Spleen (tissue), 11 donors: ENCODE data around the gene ASIP. TPM values are rescaled to one million over a fixed set of nuclear protein-coding genes. Genes with fewer than 3 reads are reported as not detected.

Experiments
- DNase-seq: peaks from one replicate; pipeline ENCODE4 v3.0.0-alpha.2; 2020
- H3K27ac ChIP-seq, 8 donors: fragments of 200-600 bp; sonication (generic) in 7 of 8; 1 replicate in 4 of 8; 2 replicates in 4 of 8; pipeline versions ENCODE4 v1.5.0 to v1.8.0; 2016 to 2021; ENCODE audit warnings: inconsistent platforms in 4 of 8, mild to moderate bottlenecking in 4 of 8, moderate library complexity in 1 of 8
- H3K27me3 ChIP-seq, 7 donors: fragments of 200-600 bp; sonication (generic) in 6 of 7; replicated peaks in 1 of 7; 1 replicate in 4 of 7; 2 replicates in 3 of 7; pipeline versions ENCODE4 v1.5.0 to v1.8.0; 2016 to 2021; ENCODE audit warnings: inconsistent platforms in 3 of 7, mild to moderate bottlenecking in 1 of 7
- H3K36me3 ChIP-seq, 6 donors: fragments of 200-600 bp; sonication (generic) in 5 of 6; 1 replicate in 4 of 6; 2 replicates in 2 of 6; pipeline versions ENCODE4 v1.5.0 to v1.8.0; 2016 to 2021; ENCODE audit warnings: inconsistent platforms in 2 of 6
- H3K4me1 ChIP-seq, 6 donors: fragments of 200-600 bp; sonication (generic) in 5 of 6; 1 replicate in 3 of 6; 2 replicates in 3 of 6; pipeline versions ENCODE4 v1.5.0 to v1.8.0; 2016 to 2021; ENCODE audit warnings: inconsistent platforms in 3 of 6
- H3K4me3 ChIP-seq, 8 donors: fragments of 200-600 bp; sonication (generic) in 7 of 8; 1 replicate in 4 of 8; 2 replicates in 4 of 8; pipeline versions ENCODE4 v1.5.0 to v1.8.0; 2016 to 2021; ENCODE audit warnings: inconsistent platforms in 4 of 8, mild to moderate bottlenecking in 4 of 8, moderate library complexity in 2 of 8
- H3K9me3 ChIP-seq, 8 donors: fragments of 200-600 bp; sonication (generic) in 7 of 8; 1 replicate in 4 of 8; 2 replicates in 4 of 8; pipeline versions ENCODE4 v1.5.0 to v1.8.0; 2016 to 2021; ENCODE audit warnings: inconsistent platforms in 4 of 8
- CTCF ChIP-seq, 11 experiments: fragments of 200-600 bp in 7 of 11; fragments of 450-650 bp in 4 of 11; sonication (generic) in 4 of 11; IDR thresholded peaks in 8 of 11; conservative IDR thresholded peaks in 3 of 11; 1 replicate in 7 of 11; 2 replicates in 4 of 11; pipeline versions ENCODE4 v1.4.0 to v1.8.0; 2016 to 2021; ENCODE audit warnings: antibody characterized with exemption in 11 of 11, inconsistent platforms in 4 of 11, mild to moderate bottlenecking in 1 of 11
- POLR2A ChIP-seq, 3 donors: fragments of 450-650 bp; IDR thresholded peaks; one replicate each; pipeline ENCODE4 v1.5.1; 2017; ENCODE audit warnings: antibody characterized with exemption in 3 of 3, mild to moderate bottlenecking in 1 of 3
- POLR2AphosphoS5 ChIP-seq, 3 donors: sonication (generic); formaldehyde crosslinking; IDR thresholded peaks; one replicate each; pipeline ENCODE4 v1.5.1; 2017; ENCODE audit warnings: antibody characterized with exemption in 3 of 3
- WGBS, 5 donors: extraction: QIAGEN DNeasy Blood & Tissue Kit in 3 of 5; methylation state at CpG; one replicate each; pipeline versions ENCODE4 v1.1.5 to v1.1.7; 2013 to 2018; 5-methylcytosine and 5-hydroxymethylcytosine counted together
- intact Hi-C: fragments of 100-400 bp; cut with DNase I; formaldehyde crosslinking; loops from one replicate; pipeline ENCODE4 v1.15.0; 2023; ENCODE audit warnings: low total_unique reads
- polyA plus RNA-seq, 3 donors: library from polyadenylated mRNA; stranded (reverse); fragments of 200-250 nt; gene quantifications; one replicate each; pipeline ENCODE4 v1.2.1, GENCODE V29; 2013
- total RNA-seq, 7 donors: library from RNA; depleted of rRNA in 3 of 7; stranded (reverse); fragments of >200 nt in 3 of 7; fragmentation: NEBNext Ultra II Directional in 4 of 7; extraction: Animal tissue kit (Norgen Biotek cat#: 25700) in 4 of 7; gene quantifications; one replicate each; pipeline versions ENCODE4 v1.1.0 to v1.2.1, GENCODE V29; 2016 to 2021
- donor health status: healthy with polysubstance abuse.
- donor health status: DM: no; HTN: no; CAD: no; lungs with moderate emphysema.
- donor health status: DM: no; HTN: no; CAD: no.
- donor health status: Bipolar disorder and iron deficiency.
- donor health status: healthy.
- donor health status: DM: no; HTN: no; CAD: no.
- donor health status: DM: yes; HTN: yes; CAD: no.

Gene ASIP
- total and polyA plus RNA-seq, 10 donors, result 0.63 to 2.7 (median 1.7) TPM; not detected in 7

GRCh38 chr20:34293119-34293518 is 51.9 kb downstream of the ASIP start:
- TF ChIP-seq CTCF (IDR thresholded peaks at IDR 0.05 in 8 of 11, conservative IDR thresholded peaks at IDR 0.05 in 3 of 11) (no peak), POLR2AphosphoS5 (IDR thresholded peaks at IDR 0.05) (no peak), POLR2A (IDR thresholded peaks at IDR 0.05) (no peak)
- H3K36me3 ChIP-seq, result peaks cover 0 to 76% (median 49%) of the 10 kb centered on the region in 6 donors
- 92 to 96% (median 94%) methylated on average over 5 of the region's 5 CpGs for WGBS, 5 donors

GRCh38 chr20:34293589-34293988 is 52.4 kb downstream of the ASIP start:
- 38 to 66% (median 59%) methylated on average over 7 of the region's 7 CpGs for WGBS, 5 donors

More at GRCh38 chr20:34293119-34293518, 51.9 kb downstream of the ASIP start:
- Histone ChIP-seq H3K27ac (peak overlapping the region in 1 of 8 donors; percentile 23), H3K4me3 (no peak overlapping the region), H3K4me1 (peaks cover 0 to 7% (median 0%) of the 10 kb centered on the region in 6 donors), H3K27me3 (no peaks in the 10 kb centered on the region), H3K9me3 (no peaks in the 10 kb centered on the region)
- intact Hi-C loops, result no loop called here
- DNase-seq, result no peak

GRCh38 chr20:34294563-34294962 is 53.3 kb downstream of the ASIP start:
- no peak for DNase-seq
- H3K9me3 ChIP-seq, result no peaks in the 10 kb centered on the region
- no peak overlapping the region for H3K27ac ChIP-seq
- no peaks in the 10 kb centered on the region for H3K27me3 ChIP-seq
- H3K4me3 ChIP-seq, result no peak overlapping the region
- intact Hi-C loops, result no loop called here
- WGBS, 5 donors, result 87 to 98% (median 95%) methylated on average over 7 of the region's 7 CpGs
- H3K36me3 ChIP-seq, result peaks cover 0 to 62% (median 42%) of the 10 kb centered on the region in 6 donors
- peaks cover 0 to 11% (median 0%) of the 10 kb centered on the region in 6 donors for H3K4me1 ChIP-seq
- TF ChIP-seq POLR2A (IDR thresholded peaks at IDR 0.05), result no peak

More at GRCh38 chr20:34293589-34293988, 52.4 kb downstream of the ASIP start:
- H3K4me1 ChIP-seq, result peaks cover 0 to 7% (median 0%) of the 10 kb centered on the region in 6 donors
- peak overlapping the region in 1 of 8 donors; percentile 23 for H3K27ac ChIP-seq
- H3K36me3 ChIP-seq, result peaks cover 0 to 71% (median 45%) of the 10 kb centered on the region in 6 donors
- no peaks in the 10 kb centered on the region for H3K27me3 ChIP-seq
- TF ChIP-seq POLR2AphosphoS5 (IDR thresholded peaks at IDR 0.05) (no peak), POLR2A (IDR thresholded peaks at IDR 0.05) (no peak), CTCF (IDR thresholded peaks at IDR 0.05 in 8 of 11, conservative IDR thresholded peaks at IDR 0.05 in 3 of 11) (no peak)
- no peaks in the 10 kb centered on the region for H3K9me3 ChIP-seq
- H3K4me3 ChIP-seq, result no peak overlapping the region
- DNase-seq, result no peak
- intact Hi-C loops, result no loop called here

- no peaks in the 10 kb centered on the region for H3K27me3 ChIP-seq
- peaks cover 0 to 17% (median 1%) of the 10 kb centered on the region in 6 donors for H3K4me1 ChIP-seq
- 90 to 97% (median 97%) methylated on average over 5 to 24 of the region's 24 CpGs for WGBS, 5 donors
- intact Hi-C loops, result no loop called here
- DNase-seq, result no peak
- H3K27ac ChIP-seq, result no peak overlapping the region
- TF ChIP-seq POLR2A (IDR thresholded peaks at IDR 0.05), result no peak
- TF ChIP-seq POLR2AphosphoS5 (IDR thresholded peaks at IDR 0.05), result no peak
- no peak for TF ChIP-seq CTCF (IDR thresholded peaks at IDR 0.05 in 8 of 11, conservative IDR thresholded peaks at IDR 0.05 in 3 of 11)
- H3K4me3 ChIP-seq, result no peak overlapping the region
- no peaks in the 10 kb centered on the region for H3K9me3 ChIP-seq
- H3K36me3 ChIP-seq, result peaks cover 0 to 55% (median 35%) of the 10 kb centered on the region in 6 donors
Measured at GRCh38 chr20:34295284-34295683, 54.1 kb downstream of the ASIP start.
